ENCODE measurements around the gene SNX33. TPM values are rescaled to one million over a fixed set of nuclear protein-coding genes. Genes with fewer than 3 reads are reported as not detected.
A peak's percentile ranks its signal among the peaks of the same experiment; 100 is the strongest.
"Not testable (repeated sequence)": the region's sequence is repeated elsewhere in the genome, so short reads cannot be mapped to it uniquely, and the experiment has no call there.

Gene SNX33
- total RNA-seq, 2 donors from 2014 or later, result 19.8 to 21.8 TPM

GRCh38 chr15:75705854-75706681, 58.4 kb downstream of the SNX33 start:
- ATAC-seq, result no peak
- no peak overlapping the region for H3K4me3 ChIP-seq
- intact Hi-C loops (cut with DNase I), result no loop called here
- DNase-seq, result no peak
- no peaks in the 10 kb centered on the region for H3K36me3 ChIP-seq (replicated peaks in 1 of 2; ENCODE audit: insufficient read depth in 1 of 2, low read depth in 2 of 2)
- H3K27ac ChIP-seq, result no peak overlapping the region
- H3K27me3 ChIP-seq, result no peaks in the 10 kb centered on the region
- no peak for TF ChIP-seq CTCF (IDR thresholded peaks at IDR 0.05)
- TF ChIP-seq POLR2A (IDR thresholded peaks at IDR 0.05), result no peak
- WGBS, 2 donors, result 69 to 93% methylated on average over 11 to 14 of the region's 14 CpGs
- H3K9me3 ChIP-seq, result no peaks in the 10 kb centered on the region
- H3K4me1 ChIP-seq, result no peaks in the 10 kb centered on the region

- Histone ChIP-seq H3K4me3 (no peak overlapping the region), H3K9me3 (no peaks in the 10 kb centered on the region), H3K27ac (no peak overlapping the region), H3K27me3 (no peaks in the 10 kb centered on the region), H3K36me3 (replicated peaks in 1 of 2; ENCODE audit: insufficient read depth in 1 of 2, low read depth in 2 of 2) (no peaks in the 10 kb centered on the region), H3K4me1 (no peaks in the 10 kb centered on the region)
- intact Hi-C loops (cut with DNase I), result no loop called here
- DNase-seq (no peak), ATAC-seq (no peak)
- TF ChIP-seq CTCF (IDR thresholded peaks at IDR 0.05) (no peak), POLR2A (IDR thresholded peaks at IDR 0.05) (no peak)
- 17 to 37% methylated on average over 2 of the region's 2 CpGs for WGBS, 2 donors
Observed at GRCh38 chr15:75706682-75706954, 58.9 kb downstream of the SNX33 start.

GRCh38 chr15:75709458-75709857, 61.7 kb downstream of the SNX33 start:
- H3K27me3 ChIP-seq; H3K36me3 ChIP-seq (replicated peaks in 1 of 2; ENCODE audit: insufficient read depth in 1 of 2, low read depth in 2 of 2); H3K4me1 ChIP-seq; H3K4me3 ChIP-seq; H3K9me3 ChIP-seq; ATAC-seq; H3K27ac ChIP-seq; intact Hi-C loops (cut with DNase I): not testable (repeated sequence)
- WGBS, 2 donors, result 39 to 68% methylated on average over 3 to 8 of the region's 15 CpGs
- peak in 2 of 4 donors; percentile 35 to 39 for DNase-seq

GRCh38 chr15:75710874-75711273, 63.2 kb downstream of the SNX33 start:
- H3K27ac ChIP-seq; H3K4me1 ChIP-seq; DNase-seq; intact Hi-C loops (cut with DNase I); ATAC-seq; H3K27me3 ChIP-seq; H3K4me3 ChIP-seq; H3K36me3 ChIP-seq (replicated peaks in 1 of 2; ENCODE audit: insufficient read depth in 1 of 2, low read depth in 2 of 2); H3K9me3 ChIP-seq: not testable (repeated sequence)
- WGBS, 2 donors, result 93% methylated on average over 3 of the region's 5 CpGs; no CpG with 5 or more reads in 1 of the 2 donors

GRCh38 chr15:75711495-75711894, 63.8 kb downstream of the SNX33 start:
- H3K9me3 ChIP-seq; H3K36me3 ChIP-seq (replicated peaks in 1 of 2; ENCODE audit: insufficient read depth in 1 of 2, low read depth in 2 of 2); H3K27ac ChIP-seq; intact Hi-C loops (cut with DNase I); H3K27me3 ChIP-seq; DNase-seq; H3K4me3 ChIP-seq; H3K4me1 ChIP-seq; ATAC-seq: not testable (repeated sequence)
- WGBS, 2 donors, result 68 to 92% methylated on average over 6 to 7 of the region's 7 CpGs

Other genes with a start within 250 kb of the SNX33 start
- 10 to 100 TPM; 17.1 to 23.1 TPM for gene SIN3A, start 196.2 kb upstream of the SNX33 start, total RNA-seq
- gene PTPN9, start 68.6 kb upstream of the SNX33 start, total RNA-seq, result 1 to 10 TPM; 7.3 to 9.9 TPM
- 10 to 100 TPM in 1 of 2 donors, 1 to 10 TPM in 1; 7.0 to 11.2 TPM for gene SNUPN, start 22.2 kb upstream of the SNX33 start, total RNA-seq
- gene IMP3, start 7.7 kb upstream of the SNX33 start, total RNA-seq, result 10 to 100 TPM; 43.1 to 66.6 TPM
- 10 to 100 TPM in 1 of 2 donors, 1 to 10 TPM in 1; 3.1 to 13.8 TPM for gene CSPG4, start 64.9 kb downstream of the SNX33 start, total RNA-seq
- gene UBE2Q2, start 195.5 kb downstream of the SNX33 start, total RNA-seq, result 10 to 100 TPM; 15.2 to 15.8 TPM

Data from body of pancreas (tissue), 4 donors.